Astrocyte of the spinal cord (primary cell): ENCODE data around the gene CCR3.
A peak's percentile ranks its signal among the peaks of the same experiment; 100 is the strongest.
"Not testable (repeated sequence)": the region's sequence is repeated elsewhere in the genome, so short reads cannot be mapped to it uniquely, and the experiment has no call there.

Experiments
- DNase-seq: peaks from one replicate; pipeline ENCODE4 v3.0.0; 2011; ENCODE audit warnings: low read depth, low spot score
- H3K4me3 ChIP-seq: 2 replicates; pipeline ENCODE4 v1.5.1; 2011; ENCODE audit warnings: low read depth, mild to moderate bottlenecking, low read length, moderate library complexity
- in situ Hi-C: cut with HindIII; loops from 2 replicates; pipeline ENCODE4 v1.10.0; 2017; ENCODE audit warnings: low sequenced_read_pairs
- TF ChIP-seq, protein P1 (sequence below): IDR thresholded peaks from 2 replicates; pipeline ENCODE4 v1.5.1; 2012; ENCODE audit warnings: low read depth, mild to moderate bottlenecking, low read length, inconsistent platforms

The CCR3 gene

DNA sequence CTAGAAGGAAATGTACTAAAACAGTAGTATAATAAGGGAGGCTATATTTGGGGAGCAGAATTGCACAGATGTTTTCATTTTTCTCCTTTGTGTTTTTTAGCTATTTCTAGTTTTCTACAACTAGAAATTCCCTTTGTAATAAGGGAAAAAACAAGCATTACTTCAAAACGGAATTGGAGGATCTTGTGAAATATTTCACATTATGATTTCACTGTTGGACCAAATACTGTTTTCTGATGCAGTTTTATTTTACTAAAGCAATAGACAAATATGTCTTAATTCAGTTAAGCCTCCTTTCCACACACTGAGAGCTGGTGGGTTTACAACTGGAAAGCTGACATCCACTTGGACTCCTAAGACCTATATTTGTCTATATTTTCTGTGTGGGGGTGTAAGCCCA is 41.5 kb upstream of the CCR3 start:
- no peak overlapping the region for H3K4me3 ChIP-seq
- TF ChIP-seq, protein P1, sequence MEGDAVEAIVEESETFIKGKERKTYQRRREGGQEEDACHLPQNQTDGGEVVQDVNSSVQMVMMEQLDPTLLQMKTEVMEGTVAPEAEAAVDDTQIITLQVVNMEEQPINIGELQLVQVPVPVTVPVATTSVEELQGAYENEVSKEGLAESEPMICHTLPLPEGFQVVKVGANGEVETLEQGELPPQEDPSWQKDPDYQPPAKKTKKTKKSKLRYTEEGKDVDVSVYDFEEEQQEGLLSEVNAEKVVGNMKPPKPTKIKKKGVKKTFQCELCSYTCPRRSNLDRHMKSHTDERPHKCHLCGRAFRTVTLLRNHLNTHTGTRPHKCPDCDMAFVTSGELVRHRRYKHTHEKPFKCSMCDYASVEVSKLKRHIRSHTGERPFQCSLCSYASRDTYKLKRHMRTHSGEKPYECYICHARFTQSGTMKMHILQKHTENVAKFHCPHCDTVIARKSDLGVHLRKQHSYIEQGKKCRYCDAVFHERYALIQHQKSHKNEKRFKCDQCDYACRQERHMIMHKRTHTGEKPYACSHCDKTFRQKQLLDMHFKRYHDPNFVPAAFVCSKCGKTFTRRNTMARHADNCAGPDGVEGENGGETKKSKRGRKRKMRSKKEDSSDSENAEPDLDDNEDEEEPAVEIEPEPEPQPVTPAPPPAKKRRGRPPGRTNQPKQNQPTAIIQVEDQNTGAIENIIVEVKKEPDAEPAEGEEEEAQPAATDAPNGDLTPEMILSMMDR = no peak
- no peak for DNase-seq
- in situ Hi-C loops = no loop called here

DNA sequence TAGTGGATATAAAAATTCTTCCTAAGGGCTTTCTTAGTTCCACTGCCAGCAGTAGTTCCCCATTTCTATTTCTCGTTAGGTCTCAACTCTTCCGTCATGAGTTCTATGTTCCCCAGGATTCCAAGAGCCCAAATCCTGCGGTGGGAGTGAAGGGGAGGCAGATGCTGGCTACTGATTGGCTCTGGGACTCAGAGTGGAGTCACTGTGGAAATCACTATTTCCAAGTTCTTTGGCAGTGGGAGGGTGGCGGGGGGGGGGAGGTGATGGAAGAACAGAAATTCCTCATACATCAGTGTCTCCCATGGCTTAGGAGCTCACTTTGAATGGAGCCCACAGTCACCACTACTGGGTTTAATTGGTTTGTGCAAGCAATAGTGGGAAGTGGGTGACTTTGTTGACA is 39.7 kb upstream of the CCR3 start:
- TF ChIP-seq, protein P1 = no peak
- no peak for DNase-seq

DNA sequence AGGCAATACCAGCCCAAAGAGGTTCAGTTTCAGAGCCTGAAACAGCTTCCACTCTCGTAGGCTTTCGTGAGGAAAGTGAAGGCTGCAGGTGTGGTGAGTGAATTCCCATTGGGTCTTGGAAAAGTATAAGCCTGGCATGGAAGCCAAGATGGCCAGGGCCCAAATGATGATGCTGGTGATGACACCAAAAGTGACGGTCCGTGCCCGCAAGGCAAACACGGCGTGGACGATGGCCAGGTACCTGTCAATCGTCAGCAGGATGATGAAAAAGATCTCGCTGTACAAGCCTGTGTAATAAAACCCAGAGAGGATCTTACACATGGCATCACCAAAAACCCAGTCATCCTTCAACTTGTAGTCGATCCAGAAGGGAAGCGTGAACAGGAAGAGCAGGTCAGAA is 38.6 kb upstream of the CCR3 start:
- TF ChIP-seq, protein P1 = no peak
- H3K4me3 ChIP-seq = no peak overlapping the region
- DNase-seq = no peak
- in situ Hi-C loops = no loop called here

More for the DNA sequence above, 39.7 kb upstream of the CCR3 start:
- in situ Hi-C loops = no loop called here
- H3K4me3 ChIP-seq = no peak overlapping the region

DNA sequence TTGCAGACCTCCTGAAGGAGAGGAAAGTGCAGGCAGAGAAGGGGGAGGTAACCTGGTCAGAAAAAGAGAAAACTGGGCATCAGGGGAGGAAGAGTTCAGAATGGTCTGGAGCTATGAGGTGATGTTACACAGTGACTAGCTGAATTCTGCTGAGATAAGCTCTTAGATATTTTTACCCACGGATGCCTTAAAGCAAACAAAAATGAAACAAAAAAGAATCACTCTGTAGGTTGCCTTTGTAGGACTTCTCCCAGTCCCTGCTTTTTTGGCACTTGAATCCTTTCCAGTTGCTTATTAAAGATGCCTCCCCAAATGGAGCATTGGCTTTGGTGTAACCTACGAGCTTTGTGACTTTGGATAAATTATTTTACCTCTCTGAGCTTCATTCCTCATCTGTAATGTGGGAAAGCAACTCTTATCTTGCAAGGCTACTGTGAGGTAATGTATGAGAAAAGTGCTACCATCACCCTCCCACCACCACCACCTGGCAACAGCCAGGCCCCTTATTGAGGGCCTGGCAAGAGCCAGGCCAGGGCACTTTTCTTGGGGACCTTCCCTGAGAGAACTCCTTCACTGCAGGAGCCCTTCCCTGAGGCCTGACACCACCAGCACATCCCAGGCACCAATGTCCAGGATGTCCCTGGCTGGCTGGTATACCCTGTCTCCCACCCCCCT is 36.8 kb upstream of the CCR3 start:
- in situ Hi-C loops = no loop called here
- TF ChIP-seq, protein P1 = no peak
- no peak for DNase-seq
- H3K4me3 ChIP-seq = no peak overlapping the region

DNA sequence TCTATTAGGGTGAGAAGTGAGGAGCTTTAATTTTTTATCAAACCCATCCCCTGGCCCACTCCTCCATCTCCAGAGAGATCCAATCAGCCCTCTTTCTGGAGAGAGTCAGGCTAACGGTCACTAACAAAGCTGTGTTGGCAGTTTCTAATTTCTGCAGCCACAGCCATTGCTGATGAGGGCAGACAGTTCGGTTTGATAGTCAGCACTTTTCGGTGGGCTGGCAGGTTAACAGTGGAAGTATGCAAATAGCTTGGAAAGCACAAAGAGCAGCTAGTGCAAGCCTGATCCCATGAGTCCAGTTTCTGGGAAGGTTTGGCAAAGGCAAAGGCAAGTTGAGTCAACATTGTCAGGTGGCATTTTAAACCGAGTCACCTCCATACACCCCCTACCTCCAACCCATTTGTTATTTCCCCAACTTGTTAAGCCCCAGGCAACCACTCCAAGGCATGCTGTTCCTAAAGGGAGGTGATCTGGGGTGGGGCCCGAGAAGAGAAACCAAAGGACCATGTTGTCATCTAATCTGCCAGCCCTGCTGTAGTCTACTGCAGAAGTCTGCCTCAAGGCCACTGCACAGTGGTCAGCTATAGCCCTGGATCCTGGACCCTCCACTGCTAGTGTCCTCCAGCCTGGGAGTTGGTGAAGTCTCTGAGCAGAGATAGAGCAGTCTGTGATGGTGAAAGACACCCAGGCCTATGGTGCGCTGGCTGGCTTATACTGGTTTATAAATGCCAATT is 35.8 kb upstream of the CCR3 start:
- DNase-seq = no peak
- in situ Hi-C loops = no loop called here
- TF ChIP-seq, protein P1 = no peak
- H3K4me3 ChIP-seq = no peak overlapping the region

DNA sequence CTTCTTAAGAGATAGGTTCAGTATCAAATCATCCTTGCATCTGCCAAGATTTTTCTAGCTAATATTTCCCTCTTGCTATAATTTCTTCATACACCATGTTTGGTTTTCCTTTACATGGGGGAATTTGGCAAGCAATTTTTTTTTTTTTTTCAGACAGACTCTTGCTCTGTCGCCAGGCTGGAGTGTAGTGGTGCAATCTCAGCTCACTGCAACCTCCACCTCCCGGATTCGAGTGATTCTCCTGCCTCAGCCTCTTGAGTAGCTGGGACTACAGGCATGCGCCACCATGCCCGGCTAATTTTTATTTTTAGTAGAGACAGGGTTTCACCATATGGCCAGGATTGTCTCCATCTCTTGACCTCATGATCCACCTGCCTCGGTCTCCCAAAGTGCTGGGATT is 34.7 kb upstream of the CCR3 start:
- DNase-seq, H3K4me3 ChIP-seq, in situ Hi-C loops: not testable (repeated sequence)

DNA sequence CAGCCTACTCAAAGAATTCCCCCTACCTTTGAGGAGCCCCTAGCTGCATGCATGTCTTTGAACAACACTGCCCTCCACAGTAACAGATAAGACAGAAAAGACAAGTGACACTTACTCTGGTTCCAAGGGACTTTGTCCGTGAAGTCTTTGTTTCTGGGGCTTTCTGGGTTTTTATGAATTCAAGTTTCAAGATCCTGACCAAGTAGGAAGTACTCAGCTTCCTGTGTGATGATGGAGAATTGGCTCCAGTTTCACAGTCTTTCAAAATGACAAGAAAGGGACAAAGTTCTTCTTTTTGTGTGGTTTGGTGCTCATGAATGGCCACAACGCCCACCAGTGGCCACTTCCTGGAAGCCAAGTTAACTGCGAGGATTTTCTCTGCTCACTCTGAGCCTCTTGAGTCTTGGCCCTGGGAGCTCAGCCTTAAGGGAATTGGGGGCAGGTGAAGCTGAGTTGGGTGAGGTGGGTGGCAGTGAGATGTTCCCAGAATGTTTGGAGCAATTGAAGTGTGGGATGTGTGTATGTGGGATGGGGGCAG is 34.0 kb upstream of the CCR3 start, which contains the start of gene CCR1:
TSS of gene CCR1 (minus strand) at position 147 of the 538 bp plus-strand sequence. CDS start 4,000 bp downstream, outside the sequence.
- DNase-seq = peak; percentile 17
- TF ChIP-seq, protein P1 = peak; percentile 63
- no peak within 1 kb of the TSS for H3K4me3 ChIP-seq
- in situ Hi-C loops = no loop called here
